HG02678 (cell line): ENCODE measurements around the gene SHROOM1.

Source experiments
- ATAC-seq: cut with Tn5 transposase; IDR thresholded peaks from one replicate; pipeline ENCODE4 v1.9.1; 2021; ENCODE audit warnings: mild to moderate bottlenecking, moderate library complexity; ENCODE audit not compliant: unreplicated experiment

SHROOM1 gene

GRCh38 chr5:132781029-132781428, 49.4 kb downstream of the SHROOM1 start:
- ATAC-seq, result no peak

- ATAC-seq, result no peak
Measured at GRCh38 chr5:132780577-132780976, 49.9 kb downstream of the SHROOM1 start.

- ATAC-seq, result no peak
Measured at GRCh38 chr5:132779961-132780360, 50.5 kb downstream of the SHROOM1 start.

GRCh38 chr5:132778856-132779255, 51.6 kb downstream of the SHROOM1 start:
- no peak for ATAC-seq

- no peak for ATAC-seq
Measured at GRCh38 chr5:132778129-132778528, 52.3 kb downstream of the SHROOM1 start.

GRCh38 chr5:132777209-132778069, 53.0 kb downstream of the SHROOM1 start, which contains the start of gene SEPTIN8:
Gene SEPTIN8 (minus strand): TSS chr5:132777239. CDS start chr5:132777137, 102 bp downstream.
- peak; percentile 53 for ATAC-seq

- ATAC-seq, result no peak
Measured at GRCh38 chr5:132776938-132777208, 53.6 kb downstream of the SHROOM1 start.

- ATAC-seq, result peak; percentile 11
Measured at GRCh38 chr5:132776131-132776937, 54.1 kb downstream of the SHROOM1 start.

- no peak for ATAC-seq
Measured at GRCh38 chr5:132775476-132775961, 54.9 kb downstream of the SHROOM1 start.

GRCh38 chr5:132774896-132775295, 55.6 kb downstream of the SHROOM1 start:
- no peak for ATAC-seq

GRCh38 chr5:132774406-132774805, 56.0 kb downstream of the SHROOM1 start:
- no peak for ATAC-seq

- ATAC-seq, result no peak
Measured at GRCh38 chr5:132773601-132774355, 56.7 kb downstream of the SHROOM1 start.

GRCh38 chr5:132773114-132773513, 57.3 kb downstream of the SHROOM1 start:
- ATAC-seq, result no peak

- ATAC-seq, result no peak
Measured at GRCh38 chr5:132772291-132773070, 58.0 kb downstream of the SHROOM1 start.
